ENCODE results near the gene CUL4A.
A peak's percentile ranks its signal among the peaks of the same experiment; 100 is the strongest.

The CUL4A gene

GRCh38 chr13:113179374-113180230 lies 29.8 kb upstream of the CUL4A start:
- DNase-seq (ENCODE audit: low read depth): no peak

GRCh38 chr13:113182046-113182445 lies 27.4 kb upstream of the CUL4A start:
- DNase-seq (ENCODE audit: low read depth): no peak

GRCh38 chr13:113183450-113184129 lies 25.8 kb upstream of the CUL4A start:
- DNase-seq (ENCODE audit: low read depth): no peak

- peak; percentile 34 for DNase-seq (ENCODE audit: low read depth)
Observed at GRCh38 chr13:113184568-113185440, 24.6 kb upstream of the CUL4A start.

- no peak for DNase-seq (ENCODE audit: low read depth)
Observed at GRCh38 chr13:113186061-113186900, 23.1 kb upstream of the CUL4A start.

GRCh38 chr13:113187263-113187669 lies 22.1 kb upstream of the CUL4A start:
- no peak for DNase-seq (ENCODE audit: low read depth)

- no peak for DNase-seq (ENCODE audit: low read depth)
Observed at GRCh38 chr13:113187883-113188665, 21.3 kb upstream of the CUL4A start.

GRCh38 chr13:113190181-113190580 lies 19.2 kb upstream of the CUL4A start:
- no peak for DNase-seq (ENCODE audit: low read depth)

- DNase-seq (ENCODE audit: low read depth): no peak
Observed at GRCh38 chr13:113192279-113192678, 17.1 kb upstream of the CUL4A start.

- no peak for DNase-seq (ENCODE audit: low read depth)
Observed at GRCh38 chr13:113192902-113193301, 16.5 kb upstream of the CUL4A start.

- no peak for DNase-seq (ENCODE audit: low read depth)
Observed at GRCh38 chr13:113195360-113195759, 14.1 kb upstream of the CUL4A start.

- no peak for DNase-seq (ENCODE audit: low read depth)
Observed at GRCh38 chr13:113196970-113197737, 12.3 kb upstream of the CUL4A start.

- no peak for DNase-seq (ENCODE audit: low read depth)
Observed at GRCh38 chr13:113201815-113202214, 7.6 kb upstream of the CUL4A start.

GRCh38 chr13:113202912-113203311 lies 6.5 kb upstream of the CUL4A start:
- no peak for DNase-seq (ENCODE audit: low read depth)

- DNase-seq (ENCODE audit: low read depth): no peak
Observed at GRCh38 chr13:113203507-113204377, 5.7 kb upstream of the CUL4A start.

- no peak for DNase-seq (ENCODE audit: low read depth)
Observed at GRCh38 chr13:113204378-113204734, 5.1 kb upstream of the CUL4A start.

- DNase-seq (ENCODE audit: low read depth): no peak
Observed at GRCh38 chr13:113205428-113205931, 3.9 kb upstream of the CUL4A start.

- DNase-seq (ENCODE audit: low read depth): no peak
Observed at GRCh38 chr13:113207460-113207859, 2.0 kb upstream of the CUL4A start.

GRCh38 chr13:113207890-113208420 lies 1.5 kb upstream of the CUL4A start:
- DNase-seq (ENCODE audit: low read depth): no peak

Measured in activated T-helper 1 cell treated with Interleukin-2 at 50 U/mL for 16 hours (primary cell).